ENCODE data around the gene FGGY.
"Not testable (repeated sequence)": the region's sequence is repeated elsewhere in the genome, so short reads cannot be mapped to it uniquely, and the experiment has no call there.

The FGGY gene

DNA sequence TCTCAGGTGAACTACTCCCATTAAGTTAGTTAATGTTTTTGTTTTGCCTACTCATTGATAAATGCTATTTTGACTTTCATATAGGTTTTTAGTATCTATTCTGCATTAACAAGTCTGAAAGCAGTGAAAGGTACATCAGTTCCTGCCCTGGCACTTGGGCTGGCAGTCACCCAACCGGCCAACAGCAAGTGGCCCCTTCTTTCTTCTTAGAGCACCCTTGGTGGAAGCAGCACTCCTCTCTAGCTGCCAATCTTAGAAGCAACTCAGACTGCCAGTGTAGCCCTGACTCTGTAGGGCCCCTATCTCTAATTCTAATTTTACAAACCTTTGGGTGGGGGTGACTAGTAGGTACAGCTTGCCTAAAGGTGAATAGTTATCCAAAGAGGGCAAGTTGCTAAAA is 155.7 kb downstream of the FGGY start:
- DNase-seq, result no peak

DNA sequence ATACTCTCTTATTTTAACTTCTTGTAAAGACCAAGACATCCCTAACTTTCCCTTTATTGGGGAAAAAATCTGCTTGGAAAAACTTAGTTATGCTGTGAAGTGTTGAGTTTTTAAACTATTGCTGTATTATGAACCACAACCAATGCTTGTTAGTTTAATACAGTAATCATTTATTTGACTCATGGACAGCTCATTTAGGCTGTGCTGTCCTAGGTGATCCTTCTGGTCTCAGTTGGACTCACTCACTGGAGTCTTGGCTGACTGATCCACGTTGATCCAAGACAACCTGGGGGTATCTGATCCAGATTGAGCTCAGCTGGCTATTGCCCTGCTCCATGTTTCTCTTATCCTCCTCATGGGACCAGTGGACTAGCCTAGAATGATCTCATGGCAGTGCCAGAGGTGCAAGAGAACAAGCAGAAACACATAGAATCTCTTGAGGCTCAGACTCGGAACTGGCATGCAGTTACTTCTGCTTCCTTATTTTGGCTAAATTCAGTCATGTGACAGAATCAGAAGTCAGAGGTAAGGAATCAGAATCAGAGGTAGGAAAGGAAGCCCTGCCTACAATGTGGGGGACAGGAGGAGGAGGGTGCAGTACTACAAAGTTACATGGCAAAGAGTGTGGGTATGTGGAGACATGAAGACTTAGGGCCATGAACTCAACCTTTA is 156.5 kb downstream of the FGGY start:
- DNase-seq, result no peak

DNA sequence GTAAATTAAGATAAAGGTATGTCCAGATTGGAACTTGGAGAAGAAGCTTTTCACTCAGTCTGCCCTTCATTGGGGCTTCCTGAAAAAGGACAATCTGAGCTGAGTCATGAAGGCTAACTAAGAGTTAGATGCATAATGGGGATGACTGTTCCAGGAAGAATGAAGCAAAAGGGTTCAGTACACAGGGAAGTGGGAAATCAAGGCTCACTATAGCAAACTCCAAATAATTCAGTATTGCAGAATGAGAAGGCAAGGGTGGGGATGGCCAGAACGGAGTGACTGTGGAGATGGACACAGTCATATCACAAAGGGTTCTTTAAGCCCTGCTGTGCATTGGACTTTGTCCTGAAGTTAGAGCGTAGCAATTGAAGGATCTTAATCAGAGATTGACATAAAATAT is 158.3 kb downstream of the FGGY start:
- DNase-seq, result no peak

DNA sequence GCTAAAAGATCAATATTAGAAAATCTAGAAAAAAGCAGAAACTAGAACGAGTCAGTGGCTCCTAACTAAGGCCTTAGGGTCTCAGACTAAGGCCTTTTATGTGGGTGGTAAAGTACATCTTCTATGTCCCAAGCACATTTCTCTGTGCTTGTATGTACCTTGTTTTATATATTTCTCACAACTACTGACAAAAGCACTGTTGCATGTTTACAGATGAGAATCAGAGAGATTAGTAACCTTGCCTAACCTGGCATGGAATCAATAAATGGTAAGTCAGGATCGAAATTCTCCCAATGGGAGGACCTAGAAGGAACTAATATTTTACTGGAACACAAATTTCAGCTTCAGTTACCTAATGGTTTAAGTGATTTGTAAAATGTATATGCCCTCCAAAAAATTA is 160.9 kb downstream of the FGGY start:
- no peak for DNase-seq

DNA sequence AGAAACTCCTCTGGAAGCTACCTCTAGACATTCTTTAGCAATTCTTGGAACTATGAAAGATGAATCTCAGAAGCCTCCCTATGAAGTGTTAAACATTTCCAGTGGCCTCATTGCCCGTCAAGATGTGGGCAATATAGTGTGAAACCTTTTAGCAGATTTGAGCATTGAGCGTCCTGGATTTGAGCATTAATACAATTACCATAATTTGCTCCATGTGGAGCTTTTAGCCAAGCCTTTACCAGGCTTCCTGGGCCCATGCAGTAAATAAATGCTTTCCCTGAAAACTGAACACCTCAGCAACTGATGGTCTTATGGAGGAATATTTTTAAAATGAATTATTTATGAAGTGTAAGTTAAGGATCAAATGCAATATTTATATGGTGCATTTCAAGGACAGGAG is 162.0 kb downstream of the FGGY start:
- DNase-seq, result no peak

DNA sequence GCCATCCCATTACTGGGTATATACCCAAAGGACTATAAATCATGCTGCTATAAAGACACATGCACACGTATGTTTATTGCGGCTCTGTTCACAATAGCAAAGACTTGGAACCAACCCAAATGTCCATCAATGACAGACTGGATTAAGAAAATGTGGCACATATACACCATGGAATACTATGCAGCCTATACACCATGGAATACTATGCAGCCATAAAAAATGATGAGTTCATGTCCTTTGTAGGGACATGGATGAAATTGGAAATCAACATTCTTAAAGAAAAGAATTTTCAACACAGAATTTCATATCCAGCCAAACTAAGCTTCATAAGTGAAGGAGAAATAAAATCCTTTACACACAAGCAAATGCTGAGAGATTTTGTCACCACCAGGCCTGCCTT is 166.0 kb downstream of the FGGY start:
- DNase-seq, result not testable (repeated sequence)

DNA sequence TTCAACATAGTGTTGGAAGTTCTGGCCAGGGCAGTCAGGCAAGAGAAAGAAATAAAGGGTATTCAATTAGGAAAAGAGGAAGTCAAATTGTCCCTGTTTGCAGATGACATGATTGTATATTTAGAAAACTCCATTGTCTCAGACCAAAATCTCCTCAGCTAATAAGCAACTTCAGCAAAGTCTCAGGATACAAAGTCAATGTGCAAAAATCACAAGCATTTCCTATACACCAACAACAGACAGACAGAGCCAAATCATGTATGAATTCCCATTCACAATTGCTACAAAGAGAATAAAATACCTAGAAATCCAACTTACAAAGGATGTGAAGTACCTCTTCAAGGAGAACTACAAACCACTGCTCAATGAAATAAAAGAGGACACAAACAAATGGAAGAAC is 168.6 kb downstream of the FGGY start:
- DNase-seq, result not testable (repeated sequence)

DNA sequence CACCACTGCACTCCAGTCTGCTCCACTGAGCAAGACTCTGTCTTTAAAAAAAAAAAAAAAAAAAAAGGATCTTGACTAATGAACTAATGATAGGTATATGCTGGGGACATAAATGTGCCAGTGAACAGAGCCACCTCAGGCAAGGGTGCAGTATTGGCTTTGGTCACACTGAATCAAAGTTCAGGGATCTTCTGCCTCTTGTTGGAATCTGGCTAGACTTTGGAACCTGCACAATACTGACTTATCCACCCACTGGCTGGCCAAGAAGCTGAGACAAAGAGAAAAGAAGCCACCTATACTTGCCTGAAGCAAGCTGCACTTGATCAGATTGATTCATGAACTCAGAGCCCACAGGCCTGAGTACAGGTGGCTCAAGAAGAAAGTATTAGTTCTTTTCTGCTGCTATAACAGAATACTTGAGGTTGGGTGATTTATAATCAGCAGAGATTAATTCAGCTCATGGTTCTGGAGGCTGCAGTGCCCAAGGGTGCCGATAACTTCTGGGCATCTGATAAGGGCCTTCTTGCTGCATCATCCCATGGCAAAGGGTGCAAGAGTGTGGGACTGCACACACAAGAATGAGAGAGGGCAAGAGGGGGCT is 172.0 kb downstream of the FGGY start:
- no peak for DNase-seq

DNA sequence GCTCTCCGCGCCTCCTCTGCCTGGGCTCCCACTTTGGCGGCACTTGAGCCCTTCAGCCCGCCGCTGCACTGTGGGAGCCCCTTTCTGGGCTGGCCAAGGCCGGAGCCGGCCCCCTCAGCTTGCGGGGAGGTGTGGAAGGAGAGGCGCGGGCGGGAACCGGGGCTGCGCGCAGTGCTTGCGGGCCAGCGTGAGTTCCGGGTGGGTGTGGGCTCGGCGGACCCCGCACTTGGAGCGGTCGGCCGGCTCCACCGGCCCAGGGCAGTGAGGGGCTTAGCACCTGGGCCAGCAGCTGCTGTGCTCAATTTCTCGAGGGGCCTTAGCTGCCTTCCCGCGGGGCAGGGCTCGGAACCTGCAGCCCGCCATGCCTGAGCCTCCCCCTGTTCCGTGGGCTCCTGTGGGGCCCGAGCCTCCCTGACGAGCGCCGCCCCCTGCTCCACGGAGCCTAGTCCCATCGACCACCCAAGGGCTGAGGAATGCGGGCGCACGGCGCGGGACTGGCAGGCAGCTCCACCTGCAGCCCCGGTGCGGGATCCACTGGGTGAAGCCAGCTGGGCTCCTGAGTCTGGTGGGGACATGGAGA is 175.2 kb downstream of the FGGY start:
- DNase-seq, result not testable (repeated sequence)

DNA sequence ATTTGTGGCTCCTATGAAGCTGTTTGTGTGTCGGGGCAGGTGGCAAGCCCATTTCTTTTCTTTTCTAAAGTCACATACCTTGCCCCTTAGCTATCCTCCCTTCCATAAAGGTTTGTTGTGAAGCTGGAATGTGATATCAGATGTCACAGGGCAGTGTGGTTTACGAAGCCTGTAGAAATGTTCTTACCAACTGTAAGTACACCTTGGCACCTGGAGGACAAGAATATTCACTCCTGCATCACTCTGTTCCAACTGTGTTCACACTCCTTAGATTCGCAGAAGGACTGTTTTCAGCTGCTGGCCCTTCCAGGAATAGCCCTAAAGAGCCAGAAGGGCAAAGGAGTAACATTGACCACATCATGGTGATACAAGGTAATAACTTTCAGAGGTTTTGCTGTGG is 176.9 kb downstream of the FGGY start:
- DNase-seq, result no peak

DNA sequence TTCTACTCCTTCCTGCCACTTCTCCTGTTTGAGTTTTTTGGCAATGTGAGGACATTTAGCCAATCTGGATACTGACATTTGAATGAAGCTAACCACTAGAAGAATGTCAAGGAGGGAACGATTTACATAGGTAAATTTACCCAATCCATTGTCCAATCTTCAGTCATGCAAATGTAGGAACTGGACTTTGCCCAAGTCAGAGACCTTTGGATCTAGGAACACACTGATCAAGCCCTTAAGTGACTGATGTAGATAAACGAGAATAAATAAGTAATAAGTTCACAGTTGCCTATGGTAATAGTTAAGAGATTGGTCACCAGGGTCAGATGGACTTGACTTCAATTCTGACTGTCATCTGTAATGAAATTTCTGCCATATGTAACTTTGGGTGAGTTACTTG is 177.6 kb downstream of the FGGY start:
- DNase-seq, result no peak

DNA sequence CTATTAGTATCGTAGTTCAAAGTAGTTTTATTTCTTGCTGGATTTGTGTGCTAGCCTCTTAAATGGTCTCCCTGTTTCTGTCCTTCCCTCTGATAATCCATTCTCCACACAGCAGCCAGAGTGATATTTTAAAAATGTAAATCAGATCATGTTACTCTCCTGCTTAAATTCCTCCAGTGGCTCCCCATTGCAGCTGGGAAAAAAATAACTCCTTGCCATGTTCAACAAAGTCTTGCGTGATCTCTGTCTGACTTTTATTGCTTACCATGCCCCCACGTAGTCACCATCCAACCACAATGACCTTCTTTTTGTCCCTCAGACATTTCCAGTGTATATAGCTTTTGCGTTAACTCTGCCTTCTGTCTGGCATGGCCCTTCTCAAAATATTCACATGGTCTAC is 178.8 kb downstream of the FGGY start:
- DNase-seq, result no peak

DNA sequence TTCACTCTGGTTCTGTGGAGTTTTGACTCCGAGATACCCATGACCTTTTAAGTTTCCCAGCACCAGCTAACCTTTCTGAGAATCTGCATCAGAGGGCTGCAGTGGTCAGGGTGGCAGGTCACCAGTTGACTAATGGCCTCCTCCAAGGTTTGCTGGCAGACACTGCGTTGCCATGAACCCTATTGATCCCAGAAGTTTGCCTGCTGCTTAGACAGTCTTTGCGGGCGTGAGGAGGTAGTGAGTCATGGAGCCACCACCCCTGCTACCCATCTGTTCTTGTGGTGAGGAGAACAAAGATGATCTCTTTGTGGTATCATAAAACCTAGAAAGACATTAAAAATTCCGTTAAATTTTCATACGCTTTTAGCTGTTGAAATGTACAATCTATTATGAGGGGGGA is 180.4 kb downstream of the FGGY start:
- DNase-seq, result no peak

DNA sequence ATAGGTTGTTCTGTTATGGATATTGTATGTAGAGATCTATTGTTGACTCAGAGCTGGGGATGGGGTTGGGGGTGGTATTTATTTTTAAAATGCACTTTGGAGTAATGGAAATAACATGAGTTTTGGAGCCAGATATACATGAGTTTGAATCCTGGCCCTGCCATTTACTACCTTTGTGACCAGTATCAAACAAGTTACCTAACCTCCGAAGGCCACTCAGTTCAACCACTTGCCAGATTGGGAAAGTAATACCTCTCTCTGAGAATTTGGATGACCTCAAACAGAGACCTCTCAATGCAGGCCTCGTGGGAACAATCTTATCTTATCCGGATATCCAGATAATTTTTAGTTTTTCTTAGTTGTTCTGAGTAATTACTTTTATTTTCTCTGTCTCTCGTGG is 181.0 kb downstream of the FGGY start:
- no peak for DNase-seq

DNA sequence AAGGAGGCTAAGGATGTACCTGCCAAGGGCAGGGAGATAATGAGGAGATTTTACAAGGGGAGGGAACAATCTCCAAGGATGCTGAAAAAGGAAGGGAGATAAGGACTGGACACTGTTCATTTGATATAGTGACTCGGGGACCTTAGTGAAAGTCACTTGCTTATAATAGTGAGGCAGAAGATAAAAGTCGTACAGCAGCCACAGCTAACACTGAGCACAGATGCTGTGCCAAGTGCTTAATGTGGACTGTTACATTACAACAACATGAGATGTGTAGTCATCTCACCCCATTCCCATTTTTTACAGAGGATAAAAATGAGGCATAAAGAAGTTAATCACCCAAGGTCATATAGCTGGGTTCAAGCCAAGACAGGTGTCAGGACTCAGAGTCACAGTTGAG is 181.9 kb downstream of the FGGY start:
- no peak for DNase-seq

DNA sequence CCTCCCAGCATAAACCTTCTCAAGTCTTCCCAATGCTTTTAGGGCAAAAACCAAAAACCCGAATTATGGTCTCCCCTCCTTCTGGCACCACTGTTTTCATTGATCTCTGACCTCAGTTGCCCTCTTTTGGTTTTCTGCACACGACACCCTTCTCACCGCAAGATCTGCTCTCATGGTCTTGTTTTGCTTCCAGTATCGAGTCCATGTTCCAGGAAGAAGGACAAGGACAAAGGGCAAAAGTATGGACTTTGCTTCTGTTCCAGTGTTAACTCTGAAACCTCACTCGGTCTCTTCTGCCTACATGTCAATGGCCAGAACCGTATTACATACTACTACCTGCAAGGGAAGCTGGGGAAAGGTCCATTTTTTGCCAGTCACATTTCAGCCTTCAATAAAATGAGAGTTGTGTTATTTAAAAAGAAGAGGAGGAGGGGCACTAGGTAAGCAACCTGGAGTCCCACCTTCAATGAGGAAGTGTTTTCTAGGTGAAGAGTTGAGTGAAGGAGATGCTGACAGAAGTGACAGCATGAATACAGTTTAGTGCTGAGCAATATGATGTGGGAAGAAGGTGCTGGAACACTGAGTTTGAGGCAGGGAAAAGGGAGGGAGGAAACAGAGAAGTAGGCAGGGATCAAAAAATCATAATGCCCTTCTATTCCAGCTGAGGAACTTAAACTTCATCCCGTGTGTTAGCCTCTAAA is 183.4 kb downstream of the FGGY start:
- no peak for DNase-seq

DNA sequence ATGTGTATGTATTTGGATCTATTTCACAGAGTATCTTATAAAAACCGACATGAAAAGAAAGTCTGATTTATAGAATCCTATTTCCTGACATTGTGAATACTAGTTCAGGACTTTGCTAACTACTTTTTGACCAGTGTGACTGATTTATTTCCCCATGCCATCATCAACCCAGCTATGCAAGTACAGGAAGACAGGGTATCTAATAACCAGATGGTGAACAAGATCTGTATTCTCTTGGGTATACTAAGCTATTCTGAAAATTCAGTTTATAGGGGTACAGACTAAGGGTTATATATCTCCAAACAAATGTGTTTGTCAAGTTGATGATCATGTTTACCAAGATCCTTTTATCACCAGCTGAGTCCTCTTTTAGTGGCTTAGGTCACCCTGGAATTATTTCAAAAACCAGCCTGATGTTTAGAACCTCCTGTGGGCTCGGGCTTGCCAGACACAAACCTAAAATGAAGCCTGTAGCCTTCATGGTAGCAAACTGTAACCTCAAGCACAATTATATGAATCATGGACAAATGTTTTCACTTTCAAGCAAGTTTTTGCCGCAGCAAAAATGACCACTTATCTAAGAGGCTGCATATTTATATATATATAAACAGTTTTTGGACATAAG is 185.1 kb downstream of the FGGY start:
- no peak for DNase-seq

DNA sequence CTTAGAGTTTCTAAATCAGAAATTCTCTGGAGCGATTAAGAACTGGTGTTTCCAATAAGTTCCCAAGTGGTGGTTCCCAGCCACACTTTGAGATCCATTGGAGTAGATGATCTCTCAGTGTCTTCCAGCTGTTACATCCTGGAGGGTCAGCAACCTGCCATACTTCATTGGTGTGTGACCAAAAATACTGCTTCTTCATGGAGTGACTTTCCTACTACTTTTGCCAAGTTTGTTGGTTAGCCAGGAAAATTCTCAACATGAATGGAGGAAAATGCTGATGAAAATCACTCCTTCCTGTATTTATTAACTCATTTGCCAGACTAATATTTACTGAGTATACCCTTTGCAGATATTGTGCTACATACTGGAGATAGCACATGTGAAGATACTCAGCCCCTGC is 186.1 kb downstream of the FGGY start:
- no peak for DNase-seq

DNA sequence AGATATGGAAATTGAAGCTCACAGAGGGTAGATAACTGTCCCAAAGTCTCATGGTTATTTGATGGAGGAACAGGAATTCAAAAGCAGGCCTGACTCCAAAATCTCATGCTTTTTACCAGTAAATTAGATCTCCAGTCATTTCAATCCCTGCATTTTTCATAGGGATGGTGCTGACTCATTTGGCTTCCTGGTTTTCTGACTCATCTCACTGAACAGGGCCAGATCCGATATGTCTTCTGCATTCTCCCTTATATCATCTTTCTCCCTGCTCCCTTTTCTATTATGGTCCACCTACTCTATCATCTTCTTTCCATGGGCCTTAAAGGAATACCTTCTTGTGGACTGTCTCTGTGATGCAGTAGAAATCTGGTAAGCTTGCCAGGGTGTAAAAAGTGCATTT is 187.2 kb downstream of the FGGY start:
- no peak for DNase-seq

DNA sequence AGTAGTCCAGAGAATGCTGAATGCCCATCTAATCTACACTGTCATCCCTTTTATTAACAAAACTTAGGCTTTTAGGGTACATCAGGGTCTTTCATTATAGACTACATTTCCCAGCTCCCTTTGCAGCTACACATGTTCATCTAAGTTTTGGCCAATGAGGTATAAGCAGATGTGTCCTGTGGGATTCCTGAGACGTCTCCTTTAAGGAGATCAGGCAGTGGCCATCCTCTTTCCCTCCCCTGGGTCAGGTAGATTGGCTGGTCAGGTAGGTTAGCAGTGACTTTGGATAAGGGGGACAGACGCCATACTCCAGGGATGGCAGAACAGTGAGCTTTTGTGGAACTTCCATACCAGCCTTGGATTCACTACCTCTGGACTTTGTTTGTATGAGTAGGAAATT is 188.3 kb downstream of the FGGY start:
- DNase-seq, result no peak

DNA sequence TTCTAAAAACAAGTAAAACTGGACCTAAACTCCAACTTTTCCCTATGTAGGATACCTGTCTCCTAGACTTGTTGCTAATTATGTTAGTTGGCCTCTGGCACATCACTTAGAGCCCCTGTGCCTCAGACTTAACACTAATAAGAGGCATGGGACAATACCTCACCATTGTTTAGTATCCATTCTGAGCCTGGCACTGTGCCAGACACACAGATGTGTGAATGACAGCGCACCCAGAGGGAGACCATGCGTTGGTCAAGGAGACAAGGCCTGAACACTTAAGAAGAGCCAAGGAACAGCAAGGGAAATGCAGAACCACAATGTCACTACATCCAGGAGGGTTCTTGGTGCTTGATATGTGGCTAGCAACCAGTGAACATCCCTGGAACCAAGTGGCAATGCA is 189.1 kb downstream of the FGGY start:
- DNase-seq, result no peak

DNA sequence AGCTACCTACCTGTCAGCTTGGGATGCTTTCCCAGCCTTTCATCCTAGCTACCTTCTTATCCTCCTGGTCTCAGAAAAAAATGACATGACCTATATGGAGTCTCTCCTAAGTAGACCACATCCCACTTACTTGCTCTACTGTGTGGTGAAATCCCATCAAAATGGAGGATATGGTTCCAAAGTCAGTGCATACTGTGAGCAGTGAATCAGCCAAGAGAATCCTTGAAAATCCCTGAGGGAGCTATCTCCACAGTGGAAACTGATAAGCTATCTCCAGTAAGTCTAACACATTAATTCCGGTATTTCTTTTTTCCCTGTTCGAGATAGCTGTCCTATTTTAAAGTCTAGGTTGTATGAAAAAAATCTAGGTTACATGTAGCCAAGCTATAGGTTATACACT is 189.7 kb downstream of the FGGY start:
- DNase-seq, result no peak

DNA sequence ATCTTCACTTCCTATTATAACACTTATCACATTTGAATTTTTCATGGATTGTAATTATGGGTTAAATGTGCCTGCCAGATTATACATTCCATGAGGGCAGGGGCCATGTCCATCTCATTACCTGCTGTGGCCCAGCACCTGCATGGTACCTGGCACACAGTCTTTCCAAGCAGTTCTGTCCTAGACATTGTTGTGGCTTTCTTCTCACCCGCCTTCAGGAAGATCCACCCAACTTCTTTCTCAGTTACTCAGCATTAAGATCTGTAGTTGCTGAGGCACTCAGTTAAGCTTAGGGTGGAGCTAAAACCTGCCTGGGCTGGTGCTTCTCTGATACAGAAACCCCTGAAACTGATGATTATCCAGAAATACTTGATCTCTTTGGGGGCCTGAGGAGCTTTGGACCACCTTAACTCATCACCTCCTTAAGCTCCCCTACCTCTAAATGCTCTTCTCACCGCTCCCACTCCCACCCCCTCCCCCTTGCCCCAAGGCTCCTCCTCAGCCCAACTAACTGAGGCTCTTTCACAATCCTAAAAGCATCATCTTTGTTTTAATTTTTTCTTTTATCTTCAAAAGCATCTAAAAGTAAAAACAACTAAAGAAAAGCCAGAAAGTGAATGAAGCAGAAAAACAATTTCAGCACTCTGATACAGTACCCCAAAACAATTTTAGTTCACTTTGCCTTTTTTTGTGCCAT is 190.6 kb downstream of the FGGY start:
- no peak for DNase-seq

Data from DMS79 treated with DMSO at 0.1 percent for 48 hours (cell line).